Fibroblast of peridontal ligament (primary cell): ENCODE measurements around the gene P2RY4.
"Not testable (repeated sequence)": the region's sequence is repeated elsewhere in the genome, so short reads cannot be mapped to it uniquely, and the experiment has no call there.

Experiments used
- DNase-seq: peaks from one replicate; pipeline ENCODE4 v3.0.0-alpha.2; 2010; ENCODE audit errors: extremely low read depth

P2RY4 gene

GRCh38 chrX:70243601-70244000 is 16.4 kb downstream of the P2RY4 start:
- DNase-seq, result not testable (repeated sequence)

DNA sequence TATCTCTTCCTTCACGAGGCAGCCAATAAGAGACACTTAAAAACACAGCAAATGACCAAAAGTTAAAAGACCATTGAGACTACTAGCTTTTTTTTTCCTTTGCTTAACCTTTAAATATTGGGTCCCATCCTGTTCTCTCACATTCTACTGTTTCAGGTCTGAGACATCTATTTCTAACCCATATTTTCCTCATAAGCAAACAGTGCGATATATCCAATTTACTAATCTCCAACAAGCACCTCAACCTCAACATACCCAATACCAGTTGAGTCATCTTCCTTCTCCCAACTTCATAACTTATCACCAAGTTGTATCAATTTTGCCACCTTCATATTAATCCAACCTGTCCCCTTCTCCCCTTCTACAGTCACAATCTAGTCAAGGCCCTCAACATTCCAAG is 18.5 kb downstream of the P2RY4 start:
- DNase-seq, result no peak

- no peak for DNase-seq
Observed at GRCh38 chrX:70240751-70241150, 19.3 kb downstream of the P2RY4 start.

DNA sequence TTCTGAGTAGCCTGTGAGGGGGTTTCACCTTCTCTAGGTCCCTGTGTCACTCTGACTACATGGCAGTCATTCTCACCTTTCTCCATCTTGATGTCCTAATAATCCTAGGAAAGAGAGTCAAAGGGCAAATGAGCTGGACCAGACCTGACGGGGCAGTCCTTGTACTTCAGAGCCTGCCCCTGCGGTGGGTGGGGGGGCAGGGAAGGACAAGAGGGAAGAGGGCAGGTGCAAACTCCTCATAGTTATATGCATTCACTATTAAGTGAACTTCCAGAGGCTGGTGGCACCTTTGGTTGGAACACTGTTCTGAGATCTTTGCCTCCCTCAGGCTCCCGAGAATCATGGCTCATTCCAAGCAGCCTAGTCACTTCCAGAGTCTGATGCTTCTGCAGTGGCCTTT is 25.6 kb downstream of the P2RY4 start, which contains the start of gene AWAT1:
AWAT1 (plus strand) TSS at position 301 of the 400 bp plus-strand sequence; CDS start at position 342, 41 bp downstream.
- no peak for DNase-seq

DNA sequence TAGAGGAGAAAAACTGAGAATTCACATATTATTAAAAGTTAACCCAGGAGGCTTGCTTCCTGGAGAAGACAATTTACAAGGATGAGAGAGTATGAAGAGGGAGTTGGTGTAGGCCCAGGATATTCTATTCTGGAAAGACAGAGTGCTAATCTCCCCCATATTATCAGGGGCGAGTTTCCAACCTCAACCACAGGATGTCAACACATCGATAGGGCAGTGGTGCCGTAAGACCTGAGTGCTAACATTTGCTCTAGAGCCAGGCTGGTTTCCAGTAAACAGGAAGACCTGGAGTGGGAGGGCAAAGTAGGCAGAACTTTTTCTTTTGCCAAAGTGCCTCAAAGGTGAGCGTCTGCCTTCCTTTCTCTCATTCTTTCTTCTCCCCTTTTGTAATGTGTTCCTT is 28.3 kb downstream of the P2RY4 start:
- no peak for DNase-seq

GRCh38 chrX:70226687-70227086 is 33.3 kb downstream of the P2RY4 start:
- DNase-seq, result no peak

- no peak for DNase-seq
Observed at GRCh38 chrX:70226048-70226447, 34.0 kb downstream of the P2RY4 start.

DNA sequence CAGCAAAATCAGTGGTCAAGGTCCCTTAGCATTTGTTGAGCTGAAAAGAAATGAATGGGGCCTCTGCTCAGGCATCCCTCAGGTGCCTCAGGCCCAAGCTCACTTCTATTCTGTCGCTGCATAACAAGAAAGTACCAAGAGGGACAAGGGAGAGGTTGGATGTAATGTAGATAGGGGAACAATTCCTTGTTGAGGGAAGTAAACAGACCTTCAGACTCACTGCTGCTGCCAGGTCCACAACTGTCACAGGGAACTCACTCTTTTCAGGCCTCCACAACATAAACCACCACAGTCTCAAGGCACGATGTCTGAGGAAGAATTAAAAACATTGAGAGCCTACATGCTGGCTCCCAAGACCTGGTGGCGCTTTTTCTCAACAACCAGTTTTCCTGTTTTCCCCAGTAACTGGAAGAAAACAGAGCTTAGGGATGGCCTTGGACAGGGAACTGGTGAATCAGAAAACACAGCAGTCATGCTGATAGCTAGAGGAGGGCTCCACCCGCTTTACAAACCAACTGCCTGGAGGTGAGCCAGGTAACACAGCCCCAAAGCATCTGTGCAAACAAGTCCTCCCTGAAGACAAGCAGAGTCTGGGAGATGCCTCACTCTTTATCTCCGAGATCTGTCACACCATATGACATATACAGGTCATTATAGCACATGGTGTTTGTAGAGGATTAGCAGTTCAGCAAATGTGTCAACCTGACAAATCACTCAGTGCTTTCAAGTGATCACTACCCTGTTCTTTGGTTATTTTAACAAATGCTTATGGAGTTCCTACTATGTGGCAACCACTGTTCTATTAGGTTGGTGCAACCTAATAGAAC is 39.9 kb downstream of the P2RY4 start:
- no peak for DNase-seq

DNA sequence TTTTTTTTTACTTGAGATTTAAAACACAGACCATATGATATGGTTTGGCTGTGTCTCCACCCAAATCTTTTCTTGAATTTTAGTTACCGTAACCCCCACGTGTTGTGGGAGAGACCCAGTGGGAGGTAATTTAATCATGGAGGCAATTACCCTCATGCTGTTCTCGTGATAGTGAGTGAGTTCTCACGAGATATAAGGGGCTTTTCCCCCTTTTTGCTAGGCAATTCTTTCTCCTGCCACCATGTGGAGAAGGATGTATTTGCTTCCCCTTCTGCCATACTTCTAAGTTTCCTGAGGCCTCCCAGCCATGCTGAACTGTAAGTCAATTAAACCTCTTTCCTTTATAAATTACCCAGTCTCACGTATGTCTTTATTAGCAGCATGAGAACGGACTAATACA is 50.4 kb downstream of the P2RY4 start:
- not testable (repeated sequence) for DNase-seq

- peak; percentile 13 for DNase-seq
Observed at GRCh38 chrX:70208479-70208878, 51.5 kb downstream of the P2RY4 start.
